Anterior cingulate cortex (tissue), 58 donors: ENCODE data around the gene TOPBP1.
"Not testable (repeated sequence)": the region's sequence is repeated elsewhere in the genome, so short reads cannot be mapped to it uniquely, and the experiment has no call there.

Experiments
- DNase-seq, 58 donors: peaks; one replicate each; lab custom pipeline; 2025; lab: John Stamatoyannopoulos, UW

TOPBP1 gene

GRCh38 chr3:133574260-133574881 lies 87.4 kb downstream of the TOPBP1 start:
- DNase-seq, result no peak

GRCh38 chr3:133573629-133574194 lies 88.0 kb downstream of the TOPBP1 start, which contains the start of gene CDV3:
CDV3 (plus strand) TSS chr3:133573686; CDS start chr3:133574045, 359 bp downstream.
- no peak for DNase-seq

GRCh38 chr3:133573054-133573628 lies 88.6 kb downstream of the TOPBP1 start:
- no peak for DNase-seq

GRCh38 chr3:133572158-133573053 lies 89.3 kb downstream of the TOPBP1 start:
- no peak for DNase-seq

- no peak for DNase-seq
Measured at GRCh38 chr3:133570937-133571320, 90.8 kb downstream of the TOPBP1 start.

- DNase-seq, result no peak
Measured at GRCh38 chr3:133570139-133570936, 91.4 kb downstream of the TOPBP1 start.

GRCh38 chr3:133568294-133569014 lies 93.3 kb downstream of the TOPBP1 start:
- DNase-seq, result no peak

- DNase-seq, result no peak
Measured at GRCh38 chr3:133563816-133564215, 97.9 kb downstream of the TOPBP1 start.

GRCh38 chr3:133563186-133563591 lies 98.6 kb downstream of the TOPBP1 start:
- no peak for DNase-seq

- DNase-seq, result no peak
Measured at GRCh38 chr3:133562376-133562775, 99.4 kb downstream of the TOPBP1 start.

GRCh38 chr3:133561679-133562078 lies 100.1 kb downstream of the TOPBP1 start:
- no peak for DNase-seq

- not testable (repeated sequence) for DNase-seq
Measured at GRCh38 chr3:133551589-133551988, 110.2 kb downstream of the TOPBP1 start.
